ENCODE results near the gene ECEL1.

DNA sequence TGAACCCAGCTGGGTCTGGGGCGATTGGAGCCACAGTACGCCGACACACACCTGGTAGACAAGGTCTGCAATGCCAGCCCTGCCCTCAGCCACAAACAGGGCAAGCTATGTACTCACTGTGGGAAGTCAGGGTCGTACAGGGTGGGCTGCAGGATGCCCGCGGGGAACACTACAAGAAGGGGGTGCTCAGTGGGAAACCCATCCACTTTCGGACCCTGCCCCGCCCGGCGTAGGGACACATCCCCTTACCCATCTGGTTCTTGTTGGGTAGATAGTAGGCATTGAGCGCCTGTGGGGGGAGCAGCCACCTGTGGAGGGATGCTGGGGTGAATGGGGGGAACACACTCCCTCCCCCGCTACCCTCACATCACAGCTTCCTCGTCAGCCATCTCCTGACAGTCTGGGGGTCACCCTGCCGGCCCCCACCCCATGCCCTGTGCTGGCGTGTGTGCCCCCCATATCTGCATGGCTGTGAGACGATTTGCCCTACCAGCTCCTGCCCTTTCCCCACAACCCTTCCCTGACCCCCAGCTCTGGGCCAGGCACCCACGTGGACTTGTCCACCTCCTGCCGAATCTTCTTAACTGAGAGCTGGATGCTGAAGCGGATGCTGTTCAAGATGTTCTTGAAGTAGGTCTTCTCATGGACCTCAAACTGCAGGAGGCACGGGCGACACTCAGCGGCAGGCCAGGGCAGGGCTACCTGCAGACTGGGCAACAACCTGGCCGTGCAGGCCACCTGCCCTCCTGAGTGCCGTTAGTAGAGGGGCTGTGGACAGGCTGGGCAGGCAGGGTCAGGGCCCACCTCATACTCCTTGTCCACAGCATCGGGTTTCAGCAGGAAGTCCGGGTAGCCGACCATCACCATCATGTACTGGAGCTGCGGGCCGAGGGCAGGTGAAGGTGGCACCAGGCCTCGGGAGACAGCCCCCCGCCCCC is 5.1 kb downstream of the ECEL1 start:
- no peak for TF ChIP-seq POLR2AphosphoS5 (IDR thresholded peaks at IDR 0.05)
- TF ChIP-seq EP300 (IDR thresholded peaks at IDR 0.05), result no peak

Measured in stomach (tissue), 4 donors.